Epithelial cell of esophagus (primary cell): ENCODE results near the gene CCDC167.

Experiments
- DNase-seq: peaks from one replicate; pipeline ENCODE4 v3.0.0; 2010; ENCODE audit warnings: low read depth
- H3K4me3 ChIP-seq: 2 replicates; pipeline ENCODE4 v1.5.1; 2011; ENCODE audit warnings: mild to moderate bottlenecking, low read length, control low read depth
- CTCF ChIP-seq: IDR thresholded peaks from 2 replicates; pipeline ENCODE4 v1.5.1; 2011; ENCODE audit warnings: low read depth, mild to moderate bottlenecking, low read length, control low read depth, inconsistent platforms; ENCODE audit not compliant: insufficient read depth; ENCODE audit errors: missing control alignments

CCDC167 gene

GRCh38 chr6:37536491-37537190 is 36.9 kb upstream of the CCDC167 start:
- no peak for TF ChIP-seq CTCF
- H3K4me3 ChIP-seq, result no peak overlapping the region
- DNase-seq, result no peak

DNA sequence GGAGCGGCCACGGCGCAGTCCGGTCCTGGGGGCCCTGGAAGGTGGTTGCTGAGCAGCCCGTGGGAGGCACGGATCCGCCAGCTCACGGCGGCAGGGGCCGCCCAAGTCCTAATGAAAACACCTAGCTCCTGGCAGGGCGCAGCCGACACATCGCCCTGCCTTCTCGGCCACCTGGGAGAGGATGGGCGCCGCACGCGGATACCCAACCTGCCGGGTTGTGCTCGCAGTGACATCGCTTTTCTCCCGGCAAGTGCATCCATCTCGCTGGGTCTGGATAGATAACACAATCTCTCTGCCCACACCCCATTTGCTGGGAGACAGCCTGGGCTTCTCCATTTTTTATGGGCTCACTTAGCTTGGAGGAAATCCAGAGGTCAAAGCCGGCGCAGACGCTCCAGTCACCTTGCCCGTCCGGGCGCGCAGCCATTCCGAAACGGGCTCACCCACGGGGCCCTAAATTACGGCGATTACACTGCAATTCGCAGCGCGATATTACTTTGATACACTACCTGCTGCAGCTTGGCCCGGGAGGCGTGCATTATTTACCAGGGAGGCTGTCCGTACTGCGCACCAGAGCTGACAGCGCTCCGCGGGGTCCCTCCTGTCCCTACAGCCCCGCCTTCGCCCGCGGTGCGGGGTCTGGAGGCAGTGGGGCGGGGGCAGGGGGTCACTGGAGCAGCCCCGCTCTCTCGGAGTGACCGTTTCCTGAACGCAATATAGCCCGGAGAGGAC is 36.2 kb upstream of the CCDC167 start:
- peak; percentile 29 for TF ChIP-seq CTCF
- no peak overlapping the region for H3K4me3 ChIP-seq
- DNase-seq, result peak; percentile 48

- DNase-seq, result no peak
- no peak for TF ChIP-seq CTCF
- no peak overlapping the region for H3K4me3 ChIP-seq
These were observed 35.7 kb upstream of the CCDC167 start for GRCh38 chr6:37535428-37535758.

GRCh38 chr6:37534893-37535292 is 35.2 kb upstream of the CCDC167 start:
- H3K4me3 ChIP-seq, result no peak overlapping the region
- no peak for DNase-seq
- no peak for TF ChIP-seq CTCF

DNA sequence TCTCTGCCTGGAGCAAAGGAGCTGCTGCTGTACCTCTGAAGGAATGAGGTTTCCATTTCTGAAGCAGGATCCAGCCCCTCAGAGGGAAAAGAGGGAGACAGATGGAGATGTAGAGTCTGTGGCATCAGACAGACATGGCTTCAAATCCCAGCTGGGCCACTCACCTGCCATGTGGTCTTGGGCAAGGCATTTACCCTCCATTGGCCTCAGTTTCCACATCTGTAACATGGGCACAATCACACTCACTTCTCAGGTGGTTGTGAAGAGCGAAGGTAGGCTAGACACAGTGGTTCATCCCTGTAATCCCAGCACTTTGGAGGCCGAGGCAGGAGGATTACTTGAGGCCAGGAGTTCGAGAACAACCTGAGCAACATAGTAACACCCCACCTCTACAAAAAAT is 32.4 kb upstream of the CCDC167 start:
- no peak for TF ChIP-seq CTCF
- DNase-seq, result no peak

GRCh38 chr6:37531437-37532036 is 31.8 kb upstream of the CCDC167 start:
- TF ChIP-seq CTCF, result no peak
- H3K4me3 ChIP-seq, result no peak overlapping the region
- DNase-seq, result no peak

More for the DNA sequence above, 32.4 kb upstream of the CCDC167 start:
- no peak overlapping the region for H3K4me3 ChIP-seq
